ENCODE measurements around the gene TMEM184C. TPM values are rescaled to one million over a fixed set of nuclear protein-coding genes. Genes with fewer than 3 reads are reported as not detected.

Gene TMEM184C
- total RNA-seq (10 to 100 TPM; 10.5 to 19.2 (median 16.2) TPM), polyA plus RNA-seq (1 to 10 TPM; 2.2 to 6.8 TPM)

DNA sequence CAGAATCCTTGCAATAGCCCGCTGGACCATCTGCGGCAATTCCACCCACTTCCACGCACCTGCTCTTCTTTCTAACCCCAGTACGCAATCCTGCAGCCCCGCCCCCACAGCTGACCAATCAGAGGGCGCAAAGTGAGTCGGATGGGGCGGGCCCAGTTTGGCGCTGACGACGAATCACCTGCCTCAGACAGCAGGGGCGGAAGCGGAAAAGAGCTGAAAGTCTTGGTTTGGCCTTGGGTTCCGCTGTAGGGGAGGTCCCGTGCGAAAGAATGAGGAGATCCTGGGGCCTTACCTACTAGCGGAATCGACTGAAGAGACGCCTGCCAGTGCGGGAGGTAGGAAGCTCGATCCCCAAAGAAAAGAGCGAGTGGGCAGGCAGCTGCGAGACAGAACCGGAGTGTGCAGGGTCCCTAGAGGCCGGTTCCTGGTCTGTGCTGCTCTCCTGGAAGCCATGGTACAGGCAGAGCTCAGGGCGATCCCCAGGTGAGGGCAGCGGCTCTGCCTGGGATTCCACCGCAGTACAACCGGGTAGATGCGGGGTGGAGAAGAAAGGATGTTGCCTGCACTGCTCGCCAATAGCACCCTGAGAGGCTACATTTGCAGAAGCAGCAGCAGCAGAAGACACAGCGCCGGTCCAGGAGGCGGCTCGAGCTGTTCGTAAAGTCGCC is at the start of gene TMEM184C:
Gene TMEM184C (plus strand): TSS at position 225 of the 668 bp plus-strand sequence. CDS start 560 bp downstream, outside the sequence.
- ATAC-seq (peak; percentile 98 to 100 (median 99)), FAIRE-seq (peak; percentile 91), DNase-seq (peak; percentile 97 to 99 (median 98))
- intact Hi-C loops (cut with DNase I): no loop called here
- Histone ChIP-seq H3K36me3 (no peaks in the 10 kb centered on the region), H3K27me3 (no peaks in the 10 kb centered on the region), H3K9me3 (no peaks in the 10 kb centered on the region), H3K4me3 (peak within 1 kb of the TSS; percentile 53 to 88 (median 82)), H3K4me1 (peaks cover 12 to 28% (median 24%) of the 10 kb centered on the region in 3 donors), H3K27ac (peak within 1 kb of the TSS; percentile 85 to 92 (median 92))
- WGBS, 2 donors: 0 to 1% methylated on average over 37 of the region's 37 CpGs
- TF ChIP-seq, protein P1, sequence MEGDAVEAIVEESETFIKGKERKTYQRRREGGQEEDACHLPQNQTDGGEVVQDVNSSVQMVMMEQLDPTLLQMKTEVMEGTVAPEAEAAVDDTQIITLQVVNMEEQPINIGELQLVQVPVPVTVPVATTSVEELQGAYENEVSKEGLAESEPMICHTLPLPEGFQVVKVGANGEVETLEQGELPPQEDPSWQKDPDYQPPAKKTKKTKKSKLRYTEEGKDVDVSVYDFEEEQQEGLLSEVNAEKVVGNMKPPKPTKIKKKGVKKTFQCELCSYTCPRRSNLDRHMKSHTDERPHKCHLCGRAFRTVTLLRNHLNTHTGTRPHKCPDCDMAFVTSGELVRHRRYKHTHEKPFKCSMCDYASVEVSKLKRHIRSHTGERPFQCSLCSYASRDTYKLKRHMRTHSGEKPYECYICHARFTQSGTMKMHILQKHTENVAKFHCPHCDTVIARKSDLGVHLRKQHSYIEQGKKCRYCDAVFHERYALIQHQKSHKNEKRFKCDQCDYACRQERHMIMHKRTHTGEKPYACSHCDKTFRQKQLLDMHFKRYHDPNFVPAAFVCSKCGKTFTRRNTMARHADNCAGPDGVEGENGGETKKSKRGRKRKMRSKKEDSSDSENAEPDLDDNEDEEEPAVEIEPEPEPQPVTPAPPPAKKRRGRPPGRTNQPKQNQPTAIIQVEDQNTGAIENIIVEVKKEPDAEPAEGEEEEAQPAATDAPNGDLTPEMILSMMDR (IDR thresholded peaks at IDR 0.05): no peak

DNA sequence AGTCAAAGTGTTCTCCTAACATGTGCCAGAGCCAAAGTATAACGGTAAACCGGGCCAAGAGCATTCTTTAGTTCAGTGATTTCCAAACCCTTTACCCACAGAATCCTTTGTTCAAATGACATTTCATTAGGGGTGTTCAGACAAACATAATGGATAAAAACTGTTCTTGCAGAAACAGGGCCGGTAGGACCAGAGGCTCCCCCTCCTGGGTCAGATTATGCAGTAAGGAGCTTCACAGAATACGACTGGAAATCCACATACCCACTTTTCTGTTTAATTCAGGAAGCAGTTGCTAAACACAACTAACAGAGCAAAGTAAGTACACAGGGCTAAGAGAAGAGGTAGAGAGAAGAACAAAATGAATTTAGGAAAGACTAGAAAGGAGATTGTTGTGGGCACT is 46.6 kb upstream of the TMEM184C start:
- TF ChIP-seq, protein P1 (IDR thresholded peaks at IDR 0.05): no peak
- no peaks in the 10 kb centered on the region for H3K4me1 ChIP-seq
- H3K36me3 ChIP-seq: no peaks in the 10 kb centered on the region
- H3K9me3 ChIP-seq: no peaks in the 10 kb centered on the region
- WGBS, 2 donors: 50 to 64% methylated on average over 4 of the region's 4 CpGs
- no peaks in the 10 kb centered on the region for H3K27me3 ChIP-seq
- no peak for DNase-seq
- FAIRE-seq: no peak
- no peak overlapping the region for H3K4me3 ChIP-seq
- no peak overlapping the region for H3K27ac ChIP-seq
- ATAC-seq: no peak
- intact Hi-C loops (cut with DNase I): no loop called here

DNA sequence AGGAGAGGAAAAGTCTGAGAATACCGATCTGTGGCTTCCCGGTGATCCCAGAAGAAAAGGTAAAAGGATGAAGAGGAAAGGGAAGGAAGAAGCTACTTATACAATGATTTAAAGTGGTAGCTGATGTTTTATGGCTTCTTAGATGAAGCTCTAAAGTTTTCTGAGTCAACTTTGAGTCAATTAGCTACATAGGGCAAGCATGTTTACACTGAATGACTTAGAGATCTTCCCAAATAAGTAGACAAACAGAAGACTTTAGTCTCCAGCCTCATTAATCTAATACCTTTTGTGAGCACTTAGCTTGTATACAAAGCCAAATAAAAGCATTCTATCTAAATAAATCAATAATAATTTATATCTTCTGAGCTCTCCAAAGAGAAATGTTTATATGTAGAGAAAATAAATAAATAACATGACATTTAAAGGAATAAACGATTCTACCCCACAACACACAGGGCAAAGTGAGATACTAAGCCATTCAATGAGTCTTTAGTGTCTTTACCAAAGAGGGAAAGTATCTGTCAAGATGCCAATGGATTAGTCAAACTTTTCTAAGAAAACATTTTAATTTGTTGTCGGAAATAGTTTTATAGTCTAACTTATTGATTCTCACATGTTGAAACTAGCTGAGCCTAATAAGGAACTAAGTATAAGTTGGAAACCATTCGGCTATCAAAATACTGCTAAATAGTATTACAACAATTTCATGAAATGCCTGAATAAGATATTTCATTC is 46.0 kb upstream of the TMEM184C start:
- H3K9me3 ChIP-seq: no peaks in the 10 kb centered on the region
- intact Hi-C loops (cut with DNase I): no loop called here
- H3K4me3 ChIP-seq: no peak overlapping the region
- 57 to 59% methylated on average over 5 of the region's 5 CpGs for WGBS, 2 donors
- ATAC-seq: no peak
- TF ChIP-seq, protein P1 (IDR thresholded peaks at IDR 0.05): no peak
- FAIRE-seq: no peak
- no peaks in the 10 kb centered on the region for H3K36me3 ChIP-seq
- no peaks in the 10 kb centered on the region for H3K4me1 ChIP-seq
- no peaks in the 10 kb centered on the region for H3K27me3 ChIP-seq
- H3K27ac ChIP-seq: no peak overlapping the region
- DNase-seq: no peak

DNA sequence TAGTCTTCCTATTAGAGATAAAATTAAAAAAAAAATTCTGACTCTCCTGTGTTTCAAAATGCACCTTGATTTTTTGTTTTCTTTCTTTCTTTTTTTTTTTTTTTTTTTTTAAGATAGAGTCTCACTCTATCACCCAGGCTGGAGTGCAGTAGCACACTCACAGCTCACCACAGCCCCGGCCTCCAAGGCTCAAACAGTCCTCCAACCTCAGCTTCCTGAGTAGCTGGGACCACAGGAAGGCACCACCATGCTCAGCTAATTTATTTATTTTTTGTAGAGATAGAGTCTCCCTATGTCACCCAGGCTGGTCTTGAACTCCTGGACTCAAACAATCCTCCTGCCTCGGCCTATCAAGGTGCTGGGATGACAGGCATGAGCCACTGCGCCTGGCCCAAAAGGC is 41.1 kb upstream of the TMEM184C start:
- intact Hi-C loops (cut with DNase I): no loop called here
- Histone ChIP-seq H3K4me1 (no peaks in the 10 kb centered on the region), H3K9me3 (no peaks in the 10 kb centered on the region), H3K4me3 (no peak overlapping the region), H3K36me3 (no peaks in the 10 kb centered on the region), H3K27ac (no peak overlapping the region), H3K27me3 (no peaks in the 10 kb centered on the region)
- ATAC-seq: no peak
- TF ChIP-seq, protein P1 (IDR thresholded peaks at IDR 0.05): no peak
- WGBS, 2 donors: 89 to 92% methylated on average over 3 of the region's 3 CpGs
- DNase-seq: no peak
- FAIRE-seq: no peak

DNA sequence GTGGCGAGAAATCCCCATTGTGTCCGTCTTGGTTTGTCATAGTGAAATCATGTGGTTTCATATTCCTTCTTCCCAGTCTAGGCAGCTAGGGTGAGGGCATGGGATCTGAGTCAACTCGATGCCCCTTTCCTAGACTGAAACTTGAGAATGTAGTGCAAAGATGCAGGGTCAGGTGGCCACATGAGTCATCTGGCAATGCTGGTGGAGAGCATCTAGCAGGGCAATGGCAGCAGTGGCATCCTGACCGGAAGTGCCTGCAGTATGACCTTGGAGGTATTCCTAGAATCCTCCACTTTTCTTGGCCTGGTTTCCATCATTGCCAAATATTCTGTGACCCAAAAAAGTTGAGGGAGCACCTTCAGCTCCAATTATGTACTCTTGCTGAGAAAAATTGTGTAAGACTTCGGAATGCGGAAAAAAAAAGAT is 39.1 kb upstream of the TMEM184C start:
- no peaks in the 10 kb centered on the region for H3K4me1 ChIP-seq
- H3K27ac ChIP-seq: no peak overlapping the region
- intact Hi-C loops (cut with DNase I): no loop called here
- no peaks in the 10 kb centered on the region for H3K36me3 ChIP-seq
- 72 to 84% methylated on average over 6 of the region's 6 CpGs for WGBS, 2 donors
- TF ChIP-seq, protein P1 (IDR thresholded peaks at IDR 0.05): no peak
- FAIRE-seq (no peak), ATAC-seq (no peak), DNase-seq (no peak)
- no peaks in the 10 kb centered on the region for H3K27me3 ChIP-seq
- H3K4me3 ChIP-seq: no peak overlapping the region
- no peaks in the 10 kb centered on the region for H3K9me3 ChIP-seq
